WTC11 (cell line): Measurements from ENCODE around the gene PDF. TPM values are rescaled to one million over a fixed set of nuclear protein-coding genes. Genes with fewer than 3 reads are reported as not detected.

Source experiments
- ATAC-seq: fragments of 200-7000 bp; cut with Tn5 transposase; 2 replicates; pipeline ENCODE4 v1.10.0; 2021; ENCODE audit warnings: mild to moderate bottlenecking, moderate library complexity
- CTCF ChIA-PET: fragments of 300-600 bp; sonication (Branson Sonifier 250); formaldehyde crosslinking; loops from one replicate; lab custom pipeline; 2021; ENCODE audit warnings: antibody characterized with exemption; lab: Charles Lee
- POLR2A ChIA-PET: fragments of 350-600 bp; sonication (Branson Sonifier 250); formaldehyde crosslinking; loops from one replicate; lab custom pipeline; 2021; ENCODE audit warnings: antibody characterized with exemption; lab: Charles Lee
- DNase-seq: peaks from one replicate; pipeline ENCODE4 v3.0.0; 2021; ENCODE audit warnings: low spot score
- H3K27ac Mint-ChIP-seq: 2 replicates; pipeline ENCODE4 v1.8.0; 2021; ENCODE audit warnings: mixed read lengths
- H3K27me3 Mint-ChIP-seq: 2 replicates; pipeline ENCODE4 v1.8.0; 2021; ENCODE audit warnings: low read depth, mild to moderate bottlenecking, moderate library complexity, mixed read lengths
- H3K36me3 Mint-ChIP-seq: 2 replicates; pipeline ENCODE4 v1.8.0; 2021; ENCODE audit warnings: mixed read lengths
- H3K4me1 Mint-ChIP-seq: 2 replicates; pipeline ENCODE4 v1.8.0; 2022; ENCODE audit warnings: mixed read lengths
- H3K4me3 Mint-ChIP-seq: 2 replicates; pipeline ENCODE4 v1.8.0; 2021; ENCODE audit warnings: mild to moderate bottlenecking, moderate library complexity, mixed read lengths
- H3K9me3 Mint-ChIP-seq: 2 replicates; pipeline ENCODE4 v1.8.0; 2021; ENCODE audit warnings: mixed read lengths
- AFF4 ChIP-seq: sonication (generic); formaldehyde crosslinking; IDR thresholded peaks from 2 replicates; pipeline ENCODE4 v1.8.1; 2023; ENCODE audit warnings: mild to moderate bottlenecking, missing genetic modification reagents, borderline replicate concordance
- CBFB ChIP-seq: sonication (generic); formaldehyde crosslinking; IDR thresholded peaks from 2 replicates; pipeline ENCODE4 v1.8.1; 2022; ENCODE audit warnings: mild to moderate bottlenecking, low read depth, missing genetic modification reagents
- ELF4 ChIP-seq: sonication (generic); formaldehyde crosslinking; IDR thresholded peaks from 2 replicates; pipeline ENCODE4 v1.8.1; 2022; ENCODE audit warnings: low read depth, mild to moderate bottlenecking, moderate library complexity, missing genetic modification reagents
- ETV6 ChIP-seq: sonication (generic); formaldehyde crosslinking; IDR thresholded peaks from 2 replicates; pipeline ENCODE4 v1.8.1; 2022; ENCODE audit warnings: mild to moderate bottlenecking, missing genetic modification reagents
- FOXJ3 ChIP-seq: sonication (generic); formaldehyde crosslinking; IDR thresholded peaks from 2 replicates; pipeline ENCODE4 v1.9.0; 2021; ENCODE audit warnings: missing genetic modification reagents, mild to moderate bottlenecking, borderline replicate concordance
- FOXP4 ChIP-seq: sonication (generic); formaldehyde crosslinking; IDR thresholded peaks from 2 replicates; pipeline ENCODE4 v1.8.0; 2022; ENCODE audit warnings: mild to moderate bottlenecking, missing genetic modification reagents
- GRHL2 ChIP-seq: fragments of 250-450 bp; sonication (Bioruptor Pico); IDR thresholded peaks from 2 replicates; pipeline ENCODE4 v1.8.0; 2022; ENCODE audit warnings: mild to moderate bottlenecking, moderate library complexity; ENCODE audit not compliant: insufficient replicate concordance, severe bottlenecking
- HMGA2 ChIP-seq: fragments of 250-450 bp; sonication (Bioruptor Pico); IDR thresholded peaks from 2 replicates; pipeline ENCODE4 v1.4.0; 2021; ENCODE audit warnings: mild to moderate bottlenecking, moderate library complexity
- IRF2 ChIP-seq: sonication (generic); formaldehyde crosslinking; IDR thresholded peaks from 2 replicates; pipeline ENCODE4 v1.8.0; 2022; ENCODE audit warnings: low read depth, missing genetic modification reagents, borderline replicate concordance
- JAZF1 ChIP-seq: fragments of 250-450 bp; sonication (Bioruptor Pico); IDR thresholded peaks from 2 replicates; pipeline ENCODE4 v1.9.0; 2021; ENCODE audit warnings: moderate library complexity, mild to moderate bottlenecking, inconsistent platforms
- MLX ChIP-seq: sonication (generic); formaldehyde crosslinking; IDR thresholded peaks from 2 replicates; pipeline ENCODE4 v1.8.1; 2023; ENCODE audit warnings: mild to moderate bottlenecking, missing genetic modification reagents, moderate library complexity
- NFYB ChIP-seq: sonication (generic); formaldehyde crosslinking; conservative IDR thresholded peaks from 2 replicates; pipeline ENCODE4 v1.8.0; 2022; ENCODE audit warnings: low read depth, missing genetic modification reagents
- NR1H2 ChIP-seq: sonication (generic); formaldehyde crosslinking; IDR thresholded peaks from 2 replicates; pipeline ENCODE4 v1.9.0; 2021; ENCODE audit warnings: mild to moderate bottlenecking, moderate library complexity, missing genetic modification reagents
- NR3C1 ChIP-seq: sonication (generic); formaldehyde crosslinking; conservative IDR thresholded peaks from 2 replicates; pipeline ENCODE4 v1.8.1; 2023; ENCODE audit warnings: low read depth, mild to moderate bottlenecking, missing genetic modification reagents
- OVOL2 ChIP-seq: fragments of 250-450 bp; sonication (Bioruptor Pico); IDR thresholded peaks from 2 replicates; pipeline ENCODE4 v1.9.0; 2021; ENCODE audit warnings: mild to moderate bottlenecking, borderline replicate concordance
- TP53 ChIP-seq: sonication (generic); formaldehyde crosslinking; IDR thresholded peaks from 2 replicates; pipeline ENCODE4 v1.8.1; 2023; ENCODE audit warnings: mild to moderate bottlenecking, missing genetic modification reagents
- ZBTB21 ChIP-seq: sonication (generic); formaldehyde crosslinking; IDR thresholded peaks from 2 replicates; pipeline ENCODE4 v1.8.1; 2023; ENCODE audit warnings: mild to moderate bottlenecking, missing genetic modification reagents, borderline replicate concordance
- ZNF138 ChIP-seq: sonication (generic); formaldehyde crosslinking; conservative IDR thresholded peaks from 2 replicates; pipeline ENCODE4 v1.8.1; 2022; ENCODE audit warnings: mild to moderate bottlenecking, moderate library complexity, missing genetic modification reagents
- ZNF219 ChIP-seq: sonication (generic); formaldehyde crosslinking; IDR thresholded peaks from 2 replicates; pipeline ENCODE4 v1.8.0; 2023; ENCODE audit warnings: missing genetic modification reagents, mild to moderate bottlenecking, borderline replicate concordance
- ZNF396 ChIP-seq: fragments of 250-450 bp; sonication (Bioruptor Pico); IDR thresholded peaks from 2 replicates; pipeline ENCODE4 v1.8.0; 2021; ENCODE audit warnings: mild to moderate bottlenecking, moderate library complexity, borderline replicate concordance
- ZNF425 ChIP-seq: fragments of 250-450 bp; sonication (Bioruptor Pico); conservative IDR thresholded peaks from 2 replicates; pipeline ENCODE4 v1.9.0; 2021; ENCODE audit warnings: mild to moderate bottlenecking
- ZNF671 ChIP-seq: fragments of 250-450 bp; sonication (Bioruptor Pico); IDR thresholded peaks from 2 replicates; pipeline ENCODE4 v1.8.0; 2021; ENCODE audit warnings: mild to moderate bottlenecking
- total RNA-seq: library from RNA; stranded (reverse); gene quantifications from 3 replicates; pipeline ENCODE4 v1.2.3, GENCODE V29; 2021

PDF gene
- total RNA-seq, 1 experiment from 2014 or later, result 28.2 TPM

GRCh38 chr16:69378760-69379159 lies 48.4 kb upstream of the PDF start:
- no peak for ATAC-seq
- Mint-ChIP-seq H3K4me3 (no peak overlapping the region), H3K9me3 (no peaks in the 10 kb centered on the region), H3K4me1 (no peaks in the 10 kb centered on the region), H3K36me3 (peaks cover 52% of the 10 kb centered on the region), H3K27ac (no peak overlapping the region), H3K27me3 (no peaks in the 10 kb centered on the region)
- CTCF ChIA-PET, result interaction anchor here (1.0 kb wide), 1 partner anchor 17 kb away, joined by 3 read pairs; no protein-coding TSS in a partner anchor
- TF ChIP-seq ELF4 (CRISPR knock-in tag), result no peak
- no peak for TF ChIP-seq FOXJ3
- POLR2A ChIA-PET, result no interaction called here
- DNase-seq, result no peak

GRCh38 chr16:69378036-69378435 lies 47.6 kb upstream of the PDF start:
- H3K36me3 Mint-ChIP-seq, result peaks cover 51% of the 10 kb centered on the region
- ChIA-PET CTCF (interaction anchor here (1.0 kb wide), 1 partner anchor 18 kb away, joined by 3 read pairs; no protein-coding TSS in a partner anchor), POLR2A (no interaction called here)
- no peak overlapping the region for H3K4me3 Mint-ChIP-seq
- no peaks in the 10 kb centered on the region for H3K9me3 Mint-ChIP-seq
- no peak for ATAC-seq
- H3K27me3 Mint-ChIP-seq, result no peaks in the 10 kb centered on the region
- TF ChIP-seq ZNF671 (no peak), FOXP4 (CRISPR knock-in tag) (no peak)
- H3K4me1 Mint-ChIP-seq, result no peaks in the 10 kb centered on the region
- no peak for DNase-seq
- no peak overlapping the region for H3K27ac Mint-ChIP-seq

- Mint-ChIP-seq H3K27ac (no peak overlapping the region), H3K27me3 (no peaks in the 10 kb centered on the region), H3K9me3 (no peaks in the 10 kb centered on the region), H3K4me3 (no peak overlapping the region), H3K4me1 (no peaks in the 10 kb centered on the region), H3K36me3 (peaks cover 51% of the 10 kb centered on the region)
- TF ChIP-seq IRF2 (CRISPR knock-in tag), result no peak
- TF ChIP-seq ZNF396 (CRISPR knock-in tag), result no peak
- TF ChIP-seq NR1H2 (CRISPR knock-in tag), result no peak
- no peak for TF ChIP-seq NFYB (CRISPR knock-in tag)
- TF ChIP-seq HMGA2, result no peak
- no peak for TF ChIP-seq TP53 (CRISPR knock-in tag)
- TF ChIP-seq GRHL2, result no peak
- no peak for TF ChIP-seq OVOL2
- TF ChIP-seq ETV6 (CRISPR knock-in tag), result no peak
- no peak for TF ChIP-seq JAZF1 (CRISPR knock-in tag)
- no peak for TF ChIP-seq MLX
- TF ChIP-seq NR3C1 (CRISPR knock-in tag), result no peak
- no peak for TF ChIP-seq ZNF138 (CRISPR knock-in tag)
- TF ChIP-seq ZNF219 (CRISPR knock-in tag), result no peak
- TF ChIP-seq CBFB (CRISPR knock-in tag), result no peak
- ATAC-seq (no peak), DNase-seq (no peak)
- ChIA-PET CTCF (no interaction called here), POLR2A (no interaction called here)
Measured at GRCh38 chr16:69376393-69377059, 46.1 kb upstream of the PDF start.

- no peak for ATAC-seq
- DNase-seq, result no peak
- POLR2A ChIA-PET, result no interaction called here
- H3K27me3 Mint-ChIP-seq, result no peaks in the 10 kb centered on the region
- H3K9me3 Mint-ChIP-seq, result no peaks in the 10 kb centered on the region
- peaks cover 50% of the 10 kb centered on the region for H3K36me3 Mint-ChIP-seq
- CTCF ChIA-PET, result no interaction called here
- no peaks in the 10 kb centered on the region for H3K4me1 Mint-ChIP-seq
- H3K27ac Mint-ChIP-seq, result peak overlapping the region; percentile 80; the same call in 1 of the 2 replicates
- no peak overlapping the region for H3K4me3 Mint-ChIP-seq
- TF ChIP-seq ZNF425 (CRISPR knock-in tag) (no peak), TP53 (CRISPR knock-in tag) (no peak), ZBTB21 (CRISPR knock-in tag) (no peak), AFF4 (CRISPR knock-in tag) (no peak)
Measured at GRCh38 chr16:69373019-69373418, 42.6 kb upstream of the PDF start.
